ENCODE measurements around the gene LTBP4.

- no peak for TF ChIP-seq FOS (IDR thresholded peaks at IDR 0.05; ENCODE audit: borderline replicate concordance, insufficient read depth, low read length)
- TF ChIP-seq CTCF (IDR thresholded peaks at IDR 0.05; ENCODE audit: extremely low read depth in 1 of 2, insufficient read depth in 1 of 2, low read depth in 1 of 2, low read length in 2 of 2) = no peak
- TF ChIP-seq MYC (IDR thresholded peaks at IDR 0.05; ENCODE audit: low read depth, low read length) = no peak
Measured at GRCh38 chr19:40556953-40557530, 44.1 kb upstream of the LTBP4 start.

Data from endothelial cell of umbilical vein (primary cell).